Gastroesophageal sphincter (tissue), 3 donors: ENCODE measurements around the gene CASK.

Source experiments
- CTCF ChIP-seq, 4 experiments: fragments of 200-600 bp in 2 of 4; fragments of 450-650 bp in 2 of 4; sonication (generic) in 1 of 4; IDR thresholded peaks; one replicate each; pipeline ENCODE4 v1.5.1; 2017 to 2019; ENCODE audit warnings: antibody characterized with exemption in 4 of 4, mild to moderate bottlenecking in 2 of 4, moderate library complexity in 2 of 4
- EP300 ChIP-seq: sonication (generic); formaldehyde crosslinking; IDR thresholded peaks from one replicate; pipeline ENCODE4 v1.6.1; 2017; ENCODE audit warnings: antibody characterized with exemption, mild to moderate bottlenecking
- POLR2A ChIP-seq, 2 donors: fragments of 450-650 bp; IDR thresholded peaks; one replicate each; pipeline ENCODE4 v1.6.1; 2017; ENCODE audit warnings: antibody characterized with exemption in 2 of 2, mild to moderate bottlenecking in 2 of 2, moderate library complexity in 1 of 2
- POLR2AphosphoS5 ChIP-seq: sonication (generic); formaldehyde crosslinking; IDR thresholded peaks from one replicate; pipeline ENCODE4 v1.6.1; 2017; ENCODE audit warnings: antibody characterized with exemption

- TF ChIP-seq CTCF (IDR thresholded peaks at IDR 0.05) (no peak), POLR2A (IDR thresholded peaks at IDR 0.05) (no peak), POLR2AphosphoS5 (no peak), EP300 (no peak)
These were observed 52.6 kb downstream of the CASK start for GRCh38 chrX:41870719-41871151.
